GM23338 (cell line): ENCODE measurements around the gene ZNF518B.

Experiments
- EZH2 ChIP-seq: fragments of 200-600 bp; sonication (generic); IDR thresholded peaks from one replicate; pipeline ENCODE4 v1.8.0; 2017; ENCODE audit warnings: antibody characterized with exemption, mild to moderate bottlenecking, low read depth; ENCODE audit not compliant: unreplicated experiment
- ZNF331 ChIP-seq: fragments of 250-450 bp; sonication (Bioruptor Pico); IDR thresholded peaks from 2 replicates; pipeline ENCODE4 v1.5.0; 2020; ENCODE audit warnings: low read depth, mild to moderate bottlenecking, moderate library complexity

- TF ChIP-seq EZH2 (no peak), ZNF331 (no peak)
Observed at GRCh38 chr4:10416441-10416840, 40.8 kb downstream of the ZNF518B start.
